ENCODE measurements around the gene ZC3H18. TPM values are rescaled to one million over a fixed set of nuclear protein-coding genes. Genes with fewer than 3 reads are reported as not detected.

ZC3H18 gene
- total and polyA plus RNA-seq, 7 donors = 9.6 to 37.7 (median 16.1) TPM

DNA sequence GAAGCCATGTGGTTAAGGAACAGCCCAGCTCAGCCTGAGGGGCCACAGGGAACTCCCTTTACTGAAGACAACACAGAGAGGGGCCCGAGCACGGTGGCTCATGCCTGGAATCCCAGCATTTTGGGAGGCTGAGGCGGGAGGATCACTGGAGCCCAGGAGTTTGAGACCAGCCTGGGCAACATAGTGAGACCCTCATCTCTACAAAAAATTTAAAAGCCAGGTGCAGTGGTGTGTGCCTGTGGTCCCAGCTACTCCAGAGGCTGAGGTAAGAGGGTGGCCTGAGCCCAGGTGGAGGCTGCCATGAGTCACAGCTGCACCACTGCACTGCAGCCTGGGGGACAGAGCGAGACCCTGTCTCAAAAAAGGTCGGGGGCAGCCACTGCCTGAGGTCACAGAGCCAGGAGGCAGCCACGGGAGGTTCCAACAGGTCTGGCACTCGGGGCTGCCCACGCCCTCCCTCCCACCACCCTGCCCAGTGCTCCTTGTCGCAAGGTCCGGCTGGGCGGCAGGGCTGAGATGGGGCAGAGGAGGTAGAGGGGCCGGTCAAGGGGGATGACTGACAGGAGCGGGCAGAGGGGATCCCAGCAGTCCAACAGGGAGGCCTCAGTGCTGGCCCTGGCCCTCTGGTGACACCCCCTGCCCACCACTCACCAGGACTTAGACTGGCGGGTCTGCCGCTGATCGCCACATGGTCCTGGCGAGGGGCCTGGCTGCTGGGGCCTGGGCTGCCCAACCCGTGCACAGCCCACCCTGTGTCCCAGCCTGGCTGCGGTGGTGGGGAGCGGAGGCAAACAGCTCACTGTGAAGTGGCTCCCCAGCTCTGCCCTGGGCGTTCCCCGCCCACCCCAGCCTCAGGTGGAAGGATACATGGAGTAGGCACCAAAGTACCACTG, 77.2 kb downstream of the ZC3H18 start:
- Histone ChIP-seq H3K27ac (no peak overlapping the region), H3K9me3 (no peaks in the 10 kb centered on the region), H3K4me3 (no peak overlapping the region), H3K36me3 (peaks cover 0 to 3% (median 0%) of the 10 kb centered on the region in 4 donors), H3K4me1 (peaks cover 0 to 24% (median 20%) of the 10 kb centered on the region in 4 donors), H3K27me3 (peaks cover 0 to 14% (median 0%) of the 10 kb centered on the region in 3 donors)
- intact Hi-C loops (cut with DNase I) = no loop called here
- TF ChIP-seq POLR2AphosphoS5 (IDR thresholded peaks at IDR 0.05) (no peak), POLR2A (IDR thresholded peaks at IDR 0.05) (no peak), EP300 (IDR thresholded peaks at IDR 0.05) (no peak)
- DNase-seq = no peak
- 92 to 94% methylated on average over 22 of the region's 22 CpGs for WGBS, 2 donors

DNA sequence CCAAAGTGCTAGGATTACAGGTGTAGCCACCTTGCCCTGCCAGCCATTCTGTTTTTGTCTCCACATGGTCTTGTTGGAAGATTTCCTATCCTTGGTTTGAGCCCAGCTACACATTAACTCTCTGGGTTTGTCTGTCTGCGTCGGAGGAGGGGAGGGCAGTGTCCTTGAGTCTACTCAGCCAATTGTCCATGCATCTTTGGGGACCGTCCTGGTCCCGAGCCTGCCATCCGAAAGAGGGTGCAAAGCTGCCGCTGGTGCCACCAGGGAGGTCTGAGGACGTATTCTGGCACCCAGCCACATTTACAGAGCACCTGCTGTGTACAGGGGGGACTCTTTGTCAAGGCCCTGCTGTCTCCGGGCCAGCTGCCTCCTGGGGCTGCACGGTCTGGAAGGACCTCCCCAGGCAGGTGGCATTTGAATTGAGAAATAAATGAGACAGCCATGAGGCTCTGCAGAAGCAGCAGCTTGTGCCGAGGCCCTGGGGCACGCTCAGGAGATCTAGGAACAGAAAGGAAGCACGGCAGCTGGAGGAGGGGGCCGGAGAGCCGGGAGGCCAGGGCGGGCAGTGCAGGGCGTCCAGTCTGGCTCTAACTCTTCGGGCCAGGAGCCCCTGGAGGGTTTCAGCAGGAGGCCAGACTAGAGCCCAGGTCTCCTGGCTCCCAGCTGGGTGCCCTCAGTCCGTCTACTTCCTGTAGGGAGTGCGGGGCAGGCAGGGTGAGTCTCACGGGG, 79.2 kb downstream of the ZC3H18 start:
- WGBS, 2 donors = 31 to 72% methylated on average over 20 of the region's 20 CpGs
- Histone ChIP-seq H3K4me1 (peaks cover 0 to 24% (median 20%) of the 10 kb centered on the region in 4 donors), H3K27ac (peak overlapping the region in 3 of 4 donors; percentile 62 to 70 (median 67)), H3K27me3 (peaks cover 0 to 14% (median 0%) of the 10 kb centered on the region in 3 donors), H3K4me3 (peak overlapping the region in 3 of 4 donors; percentile 55 to 62 (median 62)), H3K9me3 (no peaks in the 10 kb centered on the region), H3K36me3 (peaks cover 0 to 23% (median 0%) of the 10 kb centered on the region in 4 donors)
- intact Hi-C loops (cut with DNase I) = no loop called here
- no peak for DNase-seq
- TF ChIP-seq POLR2A (IDR thresholded peaks at IDR 0.05) (no peak), EP300 (IDR thresholded peaks at IDR 0.05) (no peak), POLR2AphosphoS5 (IDR thresholded peaks at IDR 0.05) (no peak)
- TF ChIP-seq, protein P1, sequence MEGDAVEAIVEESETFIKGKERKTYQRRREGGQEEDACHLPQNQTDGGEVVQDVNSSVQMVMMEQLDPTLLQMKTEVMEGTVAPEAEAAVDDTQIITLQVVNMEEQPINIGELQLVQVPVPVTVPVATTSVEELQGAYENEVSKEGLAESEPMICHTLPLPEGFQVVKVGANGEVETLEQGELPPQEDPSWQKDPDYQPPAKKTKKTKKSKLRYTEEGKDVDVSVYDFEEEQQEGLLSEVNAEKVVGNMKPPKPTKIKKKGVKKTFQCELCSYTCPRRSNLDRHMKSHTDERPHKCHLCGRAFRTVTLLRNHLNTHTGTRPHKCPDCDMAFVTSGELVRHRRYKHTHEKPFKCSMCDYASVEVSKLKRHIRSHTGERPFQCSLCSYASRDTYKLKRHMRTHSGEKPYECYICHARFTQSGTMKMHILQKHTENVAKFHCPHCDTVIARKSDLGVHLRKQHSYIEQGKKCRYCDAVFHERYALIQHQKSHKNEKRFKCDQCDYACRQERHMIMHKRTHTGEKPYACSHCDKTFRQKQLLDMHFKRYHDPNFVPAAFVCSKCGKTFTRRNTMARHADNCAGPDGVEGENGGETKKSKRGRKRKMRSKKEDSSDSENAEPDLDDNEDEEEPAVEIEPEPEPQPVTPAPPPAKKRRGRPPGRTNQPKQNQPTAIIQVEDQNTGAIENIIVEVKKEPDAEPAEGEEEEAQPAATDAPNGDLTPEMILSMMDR (IDR thresholded peaks at IDR 0.05) = no peak

DNA sequence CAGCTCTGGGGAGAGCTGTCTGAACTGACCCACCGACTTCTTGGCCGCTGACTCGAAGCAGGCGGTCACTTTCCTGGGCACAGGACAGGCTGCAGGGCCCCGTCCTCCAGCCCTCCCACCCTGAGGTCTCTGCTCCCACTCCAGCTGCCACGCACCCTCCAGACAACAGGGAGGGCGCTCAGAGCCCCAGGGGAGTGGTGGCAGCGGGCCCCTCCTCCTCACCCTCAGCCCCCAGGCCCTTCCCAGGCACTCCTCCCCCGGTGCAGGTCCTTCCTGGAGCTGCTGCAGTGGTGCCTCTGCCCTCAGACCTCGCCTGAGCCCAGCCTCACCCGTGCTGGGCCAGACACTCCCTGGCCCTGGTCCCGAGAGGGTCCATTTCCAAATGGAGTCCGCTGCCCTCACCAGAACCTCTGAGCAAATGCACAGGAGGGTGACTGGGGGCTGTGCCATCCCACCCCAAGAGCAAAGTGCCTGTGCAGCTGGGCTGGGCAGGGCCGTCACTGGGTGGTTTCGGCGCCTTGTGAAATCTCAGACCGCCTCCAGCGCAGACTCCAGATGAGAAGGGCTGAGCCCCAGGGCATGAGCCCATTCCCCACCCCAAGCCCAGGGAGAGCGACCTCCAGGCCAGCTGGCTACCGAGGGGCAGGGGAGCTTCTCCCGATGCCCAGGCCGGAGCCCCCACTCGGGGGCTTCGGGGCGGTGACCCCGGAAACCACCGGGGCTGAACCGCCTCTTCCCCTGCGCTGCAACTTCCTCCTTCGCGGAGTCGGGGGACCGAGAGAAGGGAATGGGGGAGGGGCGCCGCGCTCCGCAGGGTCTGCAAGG, 79.9 kb downstream of the ZC3H18 start:
- H3K4me3 ChIP-seq = peak overlapping the region; percentile 41 to 62 (median 58)
- H3K27ac ChIP-seq = peak overlapping the region; percentile 62 to 70 (median 68)
- peaks cover 0 to 14% (median 0%) of the 10 kb centered on the region in 3 donors for H3K27me3 ChIP-seq
- DNase-seq = no peak
- no peak for TF ChIP-seq POLR2A (IDR thresholded peaks at IDR 0.05)
- intact Hi-C loops (cut with DNase I) = no loop called here
- peaks cover 0 to 24% (median 20%) of the 10 kb centered on the region in 4 donors for H3K4me1 ChIP-seq
- 3 to 8% methylated on average over 37 of the region's 37 CpGs for WGBS, 2 donors
- peaks cover 0 to 30% (median 3%) of the 10 kb centered on the region in 4 donors for H3K36me3 ChIP-seq
- no peaks in the 10 kb centered on the region for H3K9me3 ChIP-seq

DNA sequence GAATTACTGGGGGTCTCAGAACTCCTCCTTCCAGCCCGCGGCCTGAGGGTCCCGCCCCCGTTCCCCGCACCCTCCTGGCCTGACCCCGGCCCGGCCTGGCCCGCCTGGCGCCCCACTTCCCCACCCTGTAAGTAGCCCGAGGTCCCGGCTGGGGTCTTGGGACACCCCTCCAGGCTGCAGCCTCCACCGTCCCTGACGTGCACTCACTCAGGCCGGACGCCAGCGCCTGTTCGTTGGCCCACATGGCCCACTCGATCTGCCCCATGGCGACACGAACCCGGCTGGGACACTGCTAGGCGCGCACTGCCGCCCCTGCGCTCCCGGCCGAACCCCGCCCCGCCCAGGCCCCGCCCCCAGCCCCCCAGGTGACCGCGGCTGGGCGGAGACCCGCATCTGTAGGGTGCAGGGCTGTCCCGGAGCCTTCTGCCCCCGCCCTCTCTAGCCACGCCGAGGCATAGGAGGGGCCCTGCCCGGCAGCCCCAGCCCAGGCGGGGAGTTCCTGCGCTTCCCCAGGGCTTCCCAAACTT, 80.6 kb downstream of the ZC3H18 start, which contains the start of gene CYBA:
TSS of gene CYBA (minus strand) at position 305 of the 527 bp plus-strand sequence. CDS start at position 265, 40 bp downstream.
- intact Hi-C loops (cut with DNase I) = no loop called here
- peaks cover 0 to 37% (median 4%) of the 10 kb centered on the region in 4 donors for H3K36me3 ChIP-seq
- TF ChIP-seq POLR2AphosphoS5 (IDR thresholded peaks at IDR 0.05) (peak in 2 of 4 donors; percentile 45 to 56), POLR2A (IDR thresholded peaks at IDR 0.05) (no peak), EP300 (IDR thresholded peaks at IDR 0.05) (no peak)
- TF ChIP-seq, protein P1 (IDR thresholded peaks at IDR 0.05) = no peak
- peak within 1 kb of the TSS; percentile 62 to 70 (median 68) for H3K27ac ChIP-seq
- H3K4me1 ChIP-seq = peaks cover 0 to 24% (median 20%) of the 10 kb centered on the region in 4 donors
- peak; percentile 82 for DNase-seq
- WGBS, 2 donors = 0 to 1% methylated on average over 41 of the region's 41 CpGs
- H3K4me3 ChIP-seq = peak within 1 kb of the TSS; percentile 41 to 62 (median 58)
- H3K9me3 ChIP-seq = no peaks in the 10 kb centered on the region
- H3K27me3 ChIP-seq = peaks cover 0 to 14% (median 0%) of the 10 kb centered on the region in 3 donors
